GM12872 (cell line): ENCODE results near the gene TRAK2.

Experiments used
- CTCF ChIP-seq: IDR thresholded peaks from 3 replicates; pipeline ENCODE4 v1.5.1; 2011; ENCODE audit warnings: low read depth, mild to moderate bottlenecking, low read length, moderate library complexity; ENCODE audit not compliant: insufficient read depth

Gene TRAK2

GRCh38 chr2:201451292-201452057 is at the start of gene TRAK2, which contains the start of gene STRADB:
TRAK2 (minus strand) TSS chr2:201451458; CDS start chr2:201420507, 30,951 bp downstream.
STRADB (plus strand) TSS chr2:201451740; CDS start chr2:201454841, 3,101 bp downstream.
- TF ChIP-seq CTCF = peak; percentile 24; the same call in 1 of the 3 replicates

- TF ChIP-seq CTCF = no peak
Observed at GRCh38 chr2:201500534-201500933, 49.3 kb upstream of the TRAK2 start.

GRCh38 chr2:201496785-201497184 is 45.5 kb upstream of the TRAK2 start:
- TF ChIP-seq CTCF = no peak

GRCh38 chr2:201490291-201490690 is 39.0 kb upstream of the TRAK2 start:
- no peak for TF ChIP-seq CTCF

GRCh38 chr2:201484805-201485204 is 33.5 kb upstream of the TRAK2 start:
- TF ChIP-seq CTCF = no peak

- no peak for TF ChIP-seq CTCF
Observed at GRCh38 chr2:201483342-201483741, 32.1 kb upstream of the TRAK2 start.

GRCh38 chr2:201482543-201482942 is 31.3 kb upstream of the TRAK2 start:
- TF ChIP-seq CTCF = no peak
